Activated naive CD8-positive, alpha-beta T cell treated with anti-CD3 and anti-CD28 coated beads for 36 hours (primary cell): ENCODE measurements around the gene DPP6. TPM values are rescaled to one million over a fixed set of nuclear protein-coding genes. Genes with fewer than 3 reads are reported as not detected.

Experiments
- DNase-seq: peaks from one replicate; pipeline ENCODE4 v3.0.0; 2021
- H3K27ac Mint-ChIP-seq: one replicate; pipeline ENCODE4 v1.8.0; 2022; ENCODE audit warnings: mild to moderate bottlenecking, moderate library complexity, mixed read lengths
- H3K27me3 Mint-ChIP-seq: one replicate; pipeline ENCODE4 v1.8.0; 2022; ENCODE audit warnings: mild to moderate bottlenecking, mixed read lengths
- H3K36me3 Mint-ChIP-seq: one replicate; pipeline ENCODE4 v1.8.0; 2021; ENCODE audit warnings: mild to moderate bottlenecking, mixed read lengths
- H3K4me1 Mint-ChIP-seq: one replicate; pipeline ENCODE4 v1.8.0; 2021; ENCODE audit warnings: mixed read lengths
- H3K4me3 Mint-ChIP-seq: one replicate; pipeline ENCODE4 v1.8.0; 2022; ENCODE audit warnings: mild to moderate bottlenecking, moderate library complexity, mixed read lengths
- H3K9me3 Mint-ChIP-seq: one replicate; pipeline ENCODE4 v1.8.0; 2022; ENCODE audit warnings: mixed read lengths
- total RNA-seq, 2 experiments: library from RNA; stranded (reverse); gene quantifications; one replicate each; pipeline ENCODE4 v1.2.3, GENCODE V29; 2021

The DPP6 gene
- total RNA-seq, 2 experiments from 2014 or later: not detected

GRCh38 chr7:154436560-154436959 is 384.4 kb downstream of the DPP6 start:
- H3K27ac Mint-ChIP-seq: no peak overlapping the region
- no peak overlapping the region for H3K4me3 Mint-ChIP-seq
- no peak for DNase-seq
- H3K36me3 Mint-ChIP-seq: no peaks in the 10 kb centered on the region
- no peaks in the 10 kb centered on the region for H3K4me1 Mint-ChIP-seq
- no peaks in the 10 kb centered on the region for H3K27me3 Mint-ChIP-seq
- H3K9me3 Mint-ChIP-seq: no peaks in the 10 kb centered on the region

GRCh38 chr7:154437234-154437633 is 385.0 kb downstream of the DPP6 start:
- DNase-seq: no peak
- no peaks in the 10 kb centered on the region for H3K9me3 Mint-ChIP-seq
- no peaks in the 10 kb centered on the region for H3K27me3 Mint-ChIP-seq
- no peaks in the 10 kb centered on the region for H3K4me1 Mint-ChIP-seq
- H3K36me3 Mint-ChIP-seq: no peaks in the 10 kb centered on the region
- no peak overlapping the region for H3K4me3 Mint-ChIP-seq
- no peak overlapping the region for H3K27ac Mint-ChIP-seq

- Mint-ChIP-seq H3K27me3 (no peaks in the 10 kb centered on the region), H3K27ac (no peak overlapping the region), H3K4me3 (no peak overlapping the region), H3K4me1 (no peaks in the 10 kb centered on the region), H3K9me3 (no peaks in the 10 kb centered on the region), H3K36me3 (no peaks in the 10 kb centered on the region)
- DNase-seq: no peak
Measured at GRCh38 chr7:154438571-154439367, 386.6 kb downstream of the DPP6 start.

DNA sequence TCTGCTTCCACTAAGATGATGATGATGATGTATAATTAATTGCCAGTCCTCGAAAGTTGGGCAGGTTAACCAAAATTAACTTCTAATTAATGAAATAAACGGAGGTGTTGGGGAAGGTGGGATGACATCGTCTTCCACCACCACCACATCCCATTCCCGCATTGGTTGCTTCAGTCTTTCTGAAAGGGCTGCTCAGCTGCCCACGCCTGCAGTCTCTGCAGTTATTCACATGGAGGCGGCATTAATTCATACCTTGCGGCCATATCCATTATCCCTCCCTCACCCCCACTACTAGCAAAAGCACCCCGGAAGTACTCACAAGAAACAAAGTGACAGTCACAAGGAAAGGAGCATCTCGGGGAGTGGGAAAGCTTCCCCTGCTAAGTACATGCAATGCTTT is 387.9 kb downstream of the DPP6 start:
- Mint-ChIP-seq H3K9me3 (no peaks in the 10 kb centered on the region), H3K27ac (no peak overlapping the region)

GRCh38 chr7:154440651-154441050 is 388.5 kb downstream of the DPP6 start:
- Mint-ChIP-seq H3K27ac (no peak overlapping the region), H3K4me3 (no peak overlapping the region), H3K36me3 (no peaks in the 10 kb centered on the region), H3K9me3 (no peaks in the 10 kb centered on the region), H3K27me3 (no peaks in the 10 kb centered on the region), H3K4me1 (no peaks in the 10 kb centered on the region)
- no peak for DNase-seq

More for the DNA sequence above, 387.9 kb downstream of the DPP6 start:
- Mint-ChIP-seq H3K4me3 (no peak overlapping the region), H3K27me3 (no peaks in the 10 kb centered on the region), H3K4me1 (no peaks in the 10 kb centered on the region), H3K36me3 (no peaks in the 10 kb centered on the region)
- DNase-seq: no peak

GRCh38 chr7:154441811-154442210 is 389.6 kb downstream of the DPP6 start:
- no peak for DNase-seq
- Mint-ChIP-seq H3K4me1 (no peaks in the 10 kb centered on the region), H3K27ac (no peak overlapping the region), H3K4me3 (no peak overlapping the region), H3K36me3 (no peaks in the 10 kb centered on the region), H3K27me3 (no peaks in the 10 kb centered on the region), H3K9me3 (peaks cover 2% of the 10 kb centered on the region)

DNA sequence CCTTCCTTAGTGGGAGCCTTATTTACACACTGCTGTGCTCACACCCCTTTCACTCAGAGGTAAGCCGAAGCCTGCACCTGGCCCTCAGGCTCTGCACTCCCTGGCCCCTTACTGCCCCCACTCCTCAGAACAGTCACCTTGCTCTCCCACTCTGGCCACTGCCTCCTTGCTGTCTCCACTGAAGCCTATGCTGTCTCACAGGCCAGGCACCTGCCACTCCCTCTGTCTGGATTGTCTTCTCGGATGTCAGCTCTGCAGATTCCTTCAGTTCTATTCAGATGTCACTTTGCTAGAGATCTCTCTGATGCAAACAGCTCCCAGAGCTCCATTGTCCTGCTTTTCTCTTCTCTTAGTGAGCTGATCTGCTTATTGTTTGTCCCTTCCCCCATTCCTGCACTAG is 390.7 kb downstream of the DPP6 start:
- no peaks in the 10 kb centered on the region for H3K4me1 Mint-ChIP-seq
- H3K9me3 Mint-ChIP-seq: peaks cover 4% of the 10 kb centered on the region
- no peak overlapping the region for H3K4me3 Mint-ChIP-seq
- no peaks in the 10 kb centered on the region for H3K27me3 Mint-ChIP-seq
- no peak for DNase-seq
- H3K36me3 Mint-ChIP-seq: no peaks in the 10 kb centered on the region
- no peak overlapping the region for H3K27ac Mint-ChIP-seq

DNA sequence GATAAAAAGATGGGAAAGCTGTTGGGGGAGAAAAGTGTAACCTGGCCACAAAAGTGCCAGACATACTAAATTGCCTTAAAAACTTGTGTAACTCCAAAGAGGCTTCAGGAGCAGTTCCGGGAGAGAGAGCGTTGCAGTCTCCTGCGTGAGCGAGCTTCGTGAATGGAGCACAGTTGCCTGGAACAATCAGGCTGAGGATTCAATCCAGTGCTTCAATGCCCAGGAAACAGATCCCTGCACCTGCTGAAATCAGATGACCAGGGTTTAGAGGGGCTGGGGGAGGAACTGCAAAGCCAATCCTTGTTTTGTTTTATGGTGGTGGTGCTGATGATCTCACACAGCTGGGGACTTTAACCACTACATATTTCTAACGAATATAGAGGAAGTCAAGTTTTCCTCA is 398.3 kb downstream of the DPP6 start:
- H3K4me1 Mint-ChIP-seq: no peaks in the 10 kb centered on the region
- no peak for DNase-seq
- no peaks in the 10 kb centered on the region for H3K27me3 Mint-ChIP-seq
- H3K9me3 Mint-ChIP-seq: peaks cover 4% of the 10 kb centered on the region
- H3K27ac Mint-ChIP-seq: no peak overlapping the region
- H3K4me3 Mint-ChIP-seq: no peak overlapping the region
- H3K36me3 Mint-ChIP-seq: no peaks in the 10 kb centered on the region

- no peaks in the 10 kb centered on the region for H3K27me3 Mint-ChIP-seq
- H3K36me3 Mint-ChIP-seq: no peaks in the 10 kb centered on the region
- DNase-seq: no peak
- H3K27ac Mint-ChIP-seq: no peak overlapping the region
- H3K9me3 Mint-ChIP-seq: peaks cover 3% of the 10 kb centered on the region
- H3K4me3 Mint-ChIP-seq: no peak overlapping the region
- H3K4me1 Mint-ChIP-seq: no peaks in the 10 kb centered on the region
Measured at GRCh38 chr7:154451480-154452457, 399.6 kb downstream of the DPP6 start.

DNA sequence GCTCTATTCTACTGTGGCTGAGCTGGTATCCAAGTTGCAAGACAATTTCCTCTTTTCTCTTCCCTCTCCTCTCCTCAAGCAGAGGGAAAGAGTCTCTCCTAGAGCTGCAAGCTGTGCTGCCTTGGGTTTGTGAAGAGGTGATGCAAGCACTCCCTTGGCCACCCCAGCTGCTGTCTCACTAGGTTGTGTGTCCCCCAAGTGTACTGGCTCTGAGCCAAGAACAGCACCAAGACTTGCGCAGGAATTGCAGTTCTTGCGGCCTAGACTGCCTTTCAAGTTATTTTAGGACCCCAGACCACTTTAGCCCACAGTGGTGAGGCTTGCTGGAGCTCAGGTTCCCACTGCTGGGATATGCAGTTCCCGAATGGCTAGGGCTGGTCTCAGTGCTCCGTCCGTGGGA is 411.6 kb downstream of the DPP6 start:
- Mint-ChIP-seq H3K36me3 (no peaks in the 10 kb centered on the region), H3K4me1 (no peaks in the 10 kb centered on the region), H3K27me3 (no peaks in the 10 kb centered on the region), H3K4me3 (no peak overlapping the region), H3K9me3 (peaks cover 24% of the 10 kb centered on the region), H3K27ac (no peak overlapping the region)
- no peak for DNase-seq

DNA sequence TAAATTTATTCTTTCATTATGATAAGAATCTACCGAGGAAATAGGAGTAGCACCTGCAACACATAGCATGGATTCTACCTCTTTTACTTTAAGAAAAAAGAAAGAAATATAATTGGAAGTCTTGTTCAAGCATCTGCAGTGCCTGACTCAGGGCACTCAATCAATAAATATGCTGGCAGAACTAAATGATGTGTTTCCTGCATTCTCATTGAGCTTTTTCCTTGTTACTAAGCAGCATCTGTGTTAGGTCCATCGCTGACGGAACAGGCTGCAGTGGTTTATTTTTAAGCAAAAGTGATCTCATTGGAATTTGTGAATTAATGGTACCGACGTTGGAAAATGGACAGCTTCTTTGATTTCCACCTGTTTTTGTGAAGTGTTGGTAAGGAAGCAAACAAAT is 417.5 kb downstream of the DPP6 start:
- Mint-ChIP-seq H3K27me3 (no peaks in the 10 kb centered on the region), H3K27ac (no peak overlapping the region), H3K4me3 (no peak overlapping the region), H3K9me3 (peaks cover 11% of the 10 kb centered on the region), H3K36me3 (no peaks in the 10 kb centered on the region), H3K4me1 (no peaks in the 10 kb centered on the region)
- no peak for DNase-seq

GRCh38 chr7:154472343-154472742 is 420.1 kb downstream of the DPP6 start:
- Mint-ChIP-seq H3K36me3 (no peaks in the 10 kb centered on the region), H3K27ac (no peak overlapping the region), H3K9me3 (peaks cover 2% of the 10 kb centered on the region), H3K27me3 (no peaks in the 10 kb centered on the region), H3K4me1 (no peaks in the 10 kb centered on the region), H3K4me3 (no peak overlapping the region)
- DNase-seq: no peak

DNA sequence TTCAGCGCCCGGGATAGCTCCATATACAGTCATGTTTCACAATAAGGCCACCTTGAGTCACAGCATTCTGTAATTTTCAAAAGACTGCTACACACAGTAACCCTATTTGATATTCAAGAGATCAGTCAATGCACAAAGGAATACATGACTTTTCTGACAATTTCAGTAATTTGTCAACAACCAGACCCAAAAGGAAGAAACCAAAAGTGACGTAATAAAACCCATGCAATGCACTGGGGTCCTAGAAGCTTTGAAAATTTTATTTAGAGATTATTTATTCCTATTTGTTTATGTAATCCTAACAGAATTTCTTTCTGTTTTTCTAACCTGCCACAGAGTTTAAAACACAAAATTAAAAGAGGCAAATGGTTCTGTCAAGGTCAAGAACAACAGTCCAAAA is 421.2 kb downstream of the DPP6 start:
- Mint-ChIP-seq H3K9me3 (no peaks in the 10 kb centered on the region), H3K27me3 (no peaks in the 10 kb centered on the region), H3K4me1 (no peaks in the 10 kb centered on the region), H3K4me3 (no peak overlapping the region), H3K27ac (no peak overlapping the region), H3K36me3 (no peaks in the 10 kb centered on the region)
- DNase-seq: no peak

GRCh38 chr7:154474903-154475520 is 422.8 kb downstream of the DPP6 start:
- Mint-ChIP-seq H3K36me3 (no peaks in the 10 kb centered on the region), H3K27me3 (no peaks in the 10 kb centered on the region), H3K4me1 (no peaks in the 10 kb centered on the region)

GRCh38 chr7:154475864-154476263 is 423.7 kb downstream of the DPP6 start:
- no peaks in the 10 kb centered on the region for H3K4me1 Mint-ChIP-seq
- H3K9me3 Mint-ChIP-seq: no peaks in the 10 kb centered on the region

More at GRCh38 chr7:154474903-154475520, 422.8 kb downstream of the DPP6 start:
- no peak overlapping the region for H3K27ac Mint-ChIP-seq
- no peak overlapping the region for H3K4me3 Mint-ChIP-seq
- no peaks in the 10 kb centered on the region for H3K9me3 Mint-ChIP-seq
- DNase-seq: no peak

More at GRCh38 chr7:154475864-154476263, 423.7 kb downstream of the DPP6 start:
- DNase-seq: no peak
- Mint-ChIP-seq H3K36me3 (no peaks in the 10 kb centered on the region), H3K4me3 (no peak overlapping the region), H3K27ac (no peak overlapping the region), H3K27me3 (no peaks in the 10 kb centered on the region)
